ENCODE data around the gene SAMSN1. TPM values are rescaled to one million over a fixed set of nuclear protein-coding genes. Genes with fewer than 3 reads are reported as not detected.

SAMSN1 gene
- total and polyA plus RNA-seq, 2 of the 8 experiments (the other 6 are each of a cell fraction or from before 2014, with no cell fraction given): 0.50 to 3.0 TPM

DNA sequence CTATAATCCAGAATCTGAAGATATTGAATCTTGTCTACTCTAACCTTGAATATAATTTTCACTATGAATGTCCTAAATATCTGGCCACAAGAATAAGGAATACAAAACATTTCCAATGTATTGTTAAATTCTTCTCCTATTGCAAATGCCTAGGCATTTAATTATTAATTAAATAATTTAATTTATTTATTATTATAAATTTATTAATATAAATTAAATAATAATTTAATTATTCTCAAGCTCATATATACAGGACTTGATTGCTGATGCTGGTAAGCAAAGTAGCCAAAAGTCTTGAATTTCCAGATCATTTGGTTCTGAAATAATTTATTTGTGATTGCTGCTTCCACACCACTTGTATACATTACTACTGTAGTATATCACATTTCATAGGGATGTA lies 71.1 kb downstream of the SAMSN1 start:
- Histone ChIP-seq H3K23ac (ENCODE audit: insufficient read length) (no peak overlapping the region), H4K5ac (ENCODE audit: insufficient read length, low read depth, low read length) (no peak overlapping the region), H3K36me3 (ENCODE audit: control insufficient read depth in 2 of 4, insufficient read depth in 4 of 4, low read length in 3 of 4) (no peaks in the 10 kb centered on the region), H3K14ac (ENCODE audit: insufficient read length) (no peak overlapping the region), H2BK5ac (ENCODE audit: low read depth, low read length) (no peak overlapping the region), H3K27me3 (replicated peaks in 1 of 4; ENCODE audit: control insufficient read depth in 3 of 4, extremely low read depth in 1 of 4, insufficient read depth in 3 of 4, low read length in 3 of 4) (no peaks in the 10 kb centered on the region), H4K8ac (ENCODE audit: extremely low read depth, insufficient read depth, low read length) (no peak overlapping the region), H2BK20ac (ENCODE audit: low read length) (no peak overlapping the region), H2AFZ (ENCODE audit: low read length) (no peak overlapping the region), H2AK5ac (ENCODE audit: low read depth, low read length) (no peak overlapping the region), H3K9ac (replicated peaks in 1 of 4; ENCODE audit: extremely low read depth in 1 of 4, low read depth in 3 of 4, low read length in 3 of 4) (no peak overlapping the region), H4K20me1 (replicated peaks in 1 of 2; ENCODE audit: control insufficient read depth in 1 of 2, insufficient read depth in 2 of 2, low read length in 2 of 2) (no peaks in the 10 kb centered on the region), H3K56ac (replicated peaks; ENCODE audit: insufficient read length, low read depth, low read length) (no peak overlapping the region), H3K4me3 (ENCODE audit: extremely low read depth in 1 of 4, insufficient read depth in 2 of 4, low read depth in 3 of 4, low read length in 4 of 4) (no peak overlapping the region), H3K23me2 (ENCODE audit: low read depth, low read length) (no peaks in the 10 kb centered on the region), H2BK12ac (ENCODE audit: low read depth, low read length) (no peak overlapping the region), H3K79me2 (ENCODE audit: control insufficient read depth in 1 of 2, insufficient read depth in 2 of 2, low read length in 2 of 2) (no peaks in the 10 kb centered on the region), H3K4ac (replicated peaks; ENCODE audit: insufficient read length, low read depth, low read length) (no peak overlapping the region), H3K4me1 (replicated peaks in 1 of 4; ENCODE audit: control insufficient read depth in 3 of 4, insufficient read depth in 4 of 4, low read length in 3 of 4) (no peaks in the 10 kb centered on the region), H3K18ac (ENCODE audit: extremely low read depth, low read length) (no peak overlapping the region), H3K4me2 (ENCODE audit: insufficient read depth in 1 of 2, low read depth in 2 of 2, low read length in 2 of 2) (no peak overlapping the region), H2BK120ac (replicated peaks; ENCODE audit: low read depth, low read length) (no peak overlapping the region), H4K91ac (replicated peaks; ENCODE audit: insufficient read length, low read length) (no peak overlapping the region), H3K27ac (ENCODE audit: low read depth, low read length) (no peak overlapping the region), H3K79me1 (ENCODE audit: low read depth, low read length) (no peaks in the 10 kb centered on the region), H2BK15ac (ENCODE audit: low read length) (no peak overlapping the region), H3K9me3 (ENCODE audit: insufficient read depth in 2 of 2, low read depth in 1 of 2, low read length in 1 of 2) (no peaks in the 10 kb centered on the region)
- ChIA-PET CTCF (ENCODE audit: partially characterized antibody) (no interaction called here), POLR2A (ENCODE audit: partially characterized antibody) (no interaction called here)
- no peak for FAIRE-seq
- no peak for DNase-seq (ENCODE audit: low read depth in 1 of 2, low spot score in 2 of 2)
- TF ChIP-seq BCL11A (IDR thresholded peaks at IDR 0.05; ENCODE audit: low read depth in 2 of 2, low read length in 2 of 2): no peak
- TF ChIP-seq NANOG (IDR thresholded peaks at IDR 0.05; ENCODE audit: insufficient read depth, low read depth, low read length, poor library complexity, severe bottlenecking): no peak
- TF ChIP-seq BRCA1 (IDR thresholded peaks at IDR 0.05; ENCODE audit: low read depth, low read length): no peak
- TF ChIP-seq POLR2A (IDR thresholded peaks at IDR 0.05; ENCODE audit: control extremely low read depth in 1 of 2, low read depth in 2 of 2, low read length in 2 of 2): no peak
- TF ChIP-seq CTBP2 (IDR thresholded peaks at IDR 0.05; ENCODE audit: borderline replicate concordance, insufficient read depth, insufficient read length, low read length): no peak
- no peak for TF ChIP-seq HDAC2 (IDR thresholded peaks at IDR 0.05; ENCODE audit: borderline replicate concordance in 1 of 2, low read depth in 2 of 2, low read length in 2 of 2)
- no peak for TF ChIP-seq TAF1 (IDR thresholded peaks at IDR 0.05; ENCODE audit: low read depth, low read length)
- TF ChIP-seq TBP (IDR thresholded peaks at IDR 0.05; ENCODE audit: low read depth, low read length): no peak
- TF ChIP-seq POLR2AphosphoS5 (IDR thresholded peaks at IDR 0.05; ENCODE audit: low read depth, low read length): no peak
- TF ChIP-seq POU5F1 (IDR thresholded peaks at IDR 0.05; ENCODE audit: low read depth, low read length): no peak

All from H1 (cell line).